GM21447 (cell line): ENCODE measurements around the gene CFAP70.

Source experiments
- ATAC-seq: cut with Tn5 transposase; IDR thresholded peaks from one replicate; pipeline ENCODE4 v1.9.1; 2021; ENCODE audit not compliant: unreplicated experiment

CFAP70 gene

DNA sequence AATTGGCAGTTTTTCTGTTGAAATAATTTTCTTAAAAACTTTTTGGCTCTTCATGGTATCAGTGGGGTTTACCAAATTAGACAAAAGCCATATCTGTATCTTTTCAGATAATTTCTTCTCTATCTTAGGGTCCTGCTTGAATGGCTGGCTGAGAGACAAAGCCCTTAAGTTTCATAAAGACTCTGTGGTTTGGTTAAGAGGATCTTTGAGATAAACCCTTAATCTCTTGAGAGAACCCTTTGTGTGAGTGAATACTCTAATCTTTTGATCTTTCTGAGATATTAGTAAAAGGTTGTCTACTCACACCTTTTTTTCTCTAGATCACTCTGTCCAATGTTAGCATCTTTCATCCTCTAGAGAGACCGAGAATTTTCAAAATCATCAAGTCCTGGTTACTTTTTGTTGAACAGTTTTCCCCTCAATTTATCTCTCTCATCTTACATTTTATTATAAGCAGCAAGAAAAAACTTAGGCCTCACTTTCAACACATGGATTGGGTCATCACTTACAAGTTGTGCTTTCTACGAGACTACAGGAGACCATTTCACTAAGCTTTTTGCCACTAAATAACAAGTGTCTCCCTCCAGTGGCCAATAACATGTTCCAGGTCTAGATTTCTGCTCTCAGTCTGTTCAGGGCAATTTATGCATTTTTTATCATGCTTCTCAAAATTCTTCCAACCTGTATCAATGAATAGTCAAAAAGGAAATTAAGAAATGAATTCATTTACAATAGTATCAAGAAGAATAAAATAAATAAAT is 140.1 kb downstream of the CFAP70 start:
- no peak for ATAC-seq

DNA sequence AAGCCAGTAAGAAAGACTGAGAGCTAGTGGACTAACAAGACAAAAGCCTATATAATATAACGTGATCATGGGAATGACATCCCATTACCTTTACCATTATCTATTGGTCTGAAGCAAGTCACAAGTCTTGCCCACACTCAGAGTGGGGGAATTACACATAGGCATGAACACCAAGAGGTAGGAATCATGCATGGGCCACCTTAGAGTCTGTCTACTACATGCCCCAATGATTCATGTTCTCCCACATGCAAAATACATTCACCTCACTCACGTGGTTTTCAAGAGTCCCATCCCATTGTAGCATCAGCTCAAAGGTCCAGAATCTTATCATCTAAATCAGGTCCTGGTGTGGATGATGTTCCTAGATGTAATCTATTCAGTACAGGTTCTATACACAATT is 141.0 kb downstream of the CFAP70 start:
- ATAC-seq = no peak

DNA sequence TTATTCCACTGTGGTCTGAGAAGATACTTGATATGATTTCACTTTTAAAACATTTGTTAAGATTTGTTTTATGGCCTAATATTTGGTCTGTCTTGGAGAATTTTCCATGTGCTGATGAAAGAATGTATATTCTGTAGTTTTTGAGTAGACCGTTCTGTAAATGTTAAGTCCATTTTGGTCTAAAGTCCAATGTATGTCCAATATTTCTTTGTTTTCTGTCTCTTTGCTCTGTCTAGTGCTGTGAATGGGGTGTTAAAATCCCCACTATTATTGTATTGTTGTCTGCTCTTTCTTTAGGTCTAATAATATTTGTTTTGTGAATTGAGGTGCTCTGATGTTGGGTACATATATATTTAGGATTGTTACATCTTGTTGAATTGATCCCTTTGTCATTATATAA is 142.9 kb downstream of the CFAP70 start:
- no peak for ATAC-seq

DNA sequence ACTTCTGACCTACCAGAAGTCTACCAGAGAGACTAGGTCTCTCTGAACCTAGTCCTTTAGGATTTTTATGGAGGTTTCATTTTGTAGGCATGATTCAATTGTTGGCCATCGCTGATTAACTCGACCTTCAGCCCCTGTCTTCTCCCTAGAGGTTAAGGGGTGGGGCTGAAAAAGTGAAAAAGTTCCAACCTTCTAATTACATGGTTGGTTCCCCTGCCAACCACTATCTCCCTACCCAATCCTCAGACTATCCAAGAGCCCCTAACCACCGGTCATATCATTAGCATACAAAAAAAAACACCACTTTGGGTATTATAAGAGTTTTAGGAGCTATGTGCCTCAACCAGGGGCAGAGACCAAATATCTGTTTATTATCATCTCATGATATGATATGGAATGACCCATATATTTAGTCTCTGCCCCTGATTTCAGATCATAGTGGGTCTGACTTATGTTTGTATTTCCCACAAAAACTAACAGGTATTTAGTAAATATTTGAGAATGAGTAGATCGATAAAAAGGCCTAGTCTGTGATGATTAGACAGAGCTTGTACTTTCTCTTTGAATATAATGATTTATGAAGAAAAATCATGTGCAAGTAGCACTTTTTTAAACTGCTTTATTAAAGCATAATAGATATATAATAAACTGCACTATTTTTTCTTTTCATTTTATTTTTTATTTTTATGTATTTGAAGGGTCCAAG is 147.4 kb downstream of the CFAP70 start:
- no peak for ATAC-seq

DNA sequence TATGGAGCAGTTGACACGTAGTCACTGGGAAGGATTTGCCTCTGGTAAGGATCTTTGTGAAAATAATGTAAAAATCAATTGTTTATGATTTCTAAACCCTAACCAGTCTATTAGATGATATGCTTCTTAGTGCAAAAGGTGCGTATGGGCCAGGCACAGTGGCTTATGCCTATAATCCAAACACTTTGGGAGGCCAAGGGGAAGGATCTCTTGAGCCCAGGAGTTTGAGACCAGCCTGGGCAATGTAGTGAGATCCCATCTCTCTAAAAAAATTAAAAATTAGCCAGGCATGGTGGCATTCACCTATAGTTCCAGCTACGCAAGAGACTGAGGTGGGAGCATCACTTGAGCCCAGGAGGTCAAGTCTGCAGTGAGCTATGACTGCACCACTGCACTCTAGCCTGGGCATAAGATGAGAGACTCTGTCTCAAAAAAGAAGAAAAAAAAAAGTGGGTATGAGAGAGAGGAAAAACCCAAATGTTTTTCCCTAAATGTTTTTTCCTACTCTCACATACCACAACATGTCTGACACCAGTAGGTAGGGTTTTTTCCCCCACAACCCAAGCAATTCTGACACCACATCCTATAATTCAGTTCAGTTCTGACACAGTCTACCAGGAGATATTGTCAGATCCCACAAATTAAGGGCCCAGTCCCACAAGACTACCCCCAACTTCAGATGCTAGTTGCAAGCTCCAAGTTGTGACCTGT is 148.1 kb downstream of the CFAP70 start:
- ATAC-seq = no peak

DNA sequence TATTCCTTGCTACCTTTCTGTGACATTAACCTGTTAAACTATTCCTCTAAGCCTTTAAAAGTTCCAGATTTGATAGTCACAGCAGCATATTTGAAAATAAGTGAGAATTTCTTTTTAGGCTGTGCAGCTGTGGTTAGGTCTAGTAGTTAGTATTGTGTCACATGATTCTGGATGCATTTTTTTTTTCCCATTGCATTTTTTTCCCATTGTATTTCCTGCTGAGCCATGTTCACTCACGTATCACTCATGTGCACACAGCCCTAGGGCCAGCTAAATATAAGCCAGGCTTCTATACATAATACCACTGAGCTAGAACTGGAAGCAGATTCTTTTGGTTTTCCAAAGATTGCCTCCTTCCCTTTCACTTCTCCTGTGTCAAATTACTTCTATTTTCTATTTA is 149.0 kb downstream of the CFAP70 start:
- no peak for ATAC-seq

DNA sequence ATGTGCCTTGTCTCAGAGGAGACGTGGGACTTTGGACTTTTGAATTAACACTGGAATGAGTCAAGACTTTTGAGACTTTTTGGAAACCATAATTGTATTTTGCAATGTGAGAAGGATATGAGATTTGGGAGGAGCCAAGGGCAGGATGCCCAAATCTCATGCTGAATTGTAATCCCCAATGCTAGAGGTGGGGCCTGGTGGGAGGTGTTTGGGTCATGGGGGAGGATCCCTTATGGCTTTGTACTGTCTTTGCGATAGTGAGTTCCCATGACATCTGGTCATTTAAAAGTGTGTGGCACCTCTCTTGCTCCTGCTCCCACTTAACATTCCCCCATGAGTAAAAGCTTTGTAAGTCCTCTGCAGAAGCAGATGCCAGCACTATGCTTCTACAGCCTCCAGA is 150.8 kb downstream of the CFAP70 start:
- no peak for ATAC-seq

DNA sequence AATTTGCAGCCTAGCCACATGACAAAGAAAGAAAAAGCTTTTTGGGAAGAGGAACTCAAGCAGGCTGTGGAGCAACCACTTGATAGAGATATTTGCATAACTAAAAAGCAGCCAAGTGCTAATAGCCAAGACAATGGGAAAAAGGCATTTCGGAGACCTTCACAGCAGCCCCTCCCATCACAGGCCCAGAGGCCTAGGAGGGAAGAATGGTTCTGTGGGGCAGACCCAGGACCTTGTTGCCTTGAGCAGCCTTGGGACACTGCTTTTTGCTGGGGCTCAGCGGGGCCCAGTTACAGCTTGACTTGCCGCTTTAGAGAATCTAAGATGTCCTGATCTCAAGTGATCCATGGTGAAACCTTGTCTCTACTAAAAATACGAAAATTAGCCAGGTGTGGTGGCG is 152.3 kb downstream of the CFAP70 start:
- no peak for ATAC-seq

DNA sequence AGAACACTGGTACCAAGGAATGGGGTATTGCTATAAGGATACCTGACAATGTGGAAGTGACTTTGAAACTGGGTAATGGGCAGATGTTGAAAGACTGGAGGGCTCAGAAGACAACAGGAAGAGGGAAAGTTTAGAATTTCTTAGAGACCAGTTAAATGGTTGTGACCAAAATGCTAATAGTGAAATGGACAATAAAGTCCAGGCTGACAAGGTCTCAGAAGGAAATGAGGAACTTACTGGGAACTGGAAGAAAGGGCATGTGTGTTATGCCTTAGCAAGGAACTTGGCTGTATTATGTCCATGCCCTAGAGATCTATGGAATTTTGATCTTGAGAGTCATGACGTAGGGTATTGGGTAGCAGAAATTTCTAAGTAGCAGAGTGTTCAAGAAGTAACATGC is 152.8 kb downstream of the CFAP70 start:
- no peak for ATAC-seq

DNA sequence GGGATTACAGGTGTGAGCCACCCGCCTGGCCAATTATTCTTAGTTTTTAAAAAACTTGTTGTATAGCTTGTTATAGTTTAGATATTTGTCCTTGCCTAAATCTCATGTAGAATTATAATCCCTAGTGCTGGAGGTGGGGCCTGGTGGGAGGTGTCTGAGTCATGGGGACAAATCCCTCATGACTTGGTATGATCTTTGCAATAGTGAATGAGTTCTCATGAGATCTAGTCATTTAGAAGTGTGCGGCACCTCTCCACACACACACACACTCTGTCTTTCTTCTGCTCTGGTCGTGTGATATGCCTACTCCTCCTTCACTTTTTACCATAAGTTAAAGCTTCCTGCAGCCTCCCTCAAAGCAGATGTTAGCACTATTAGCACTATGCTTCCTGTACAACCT is 153.6 kb downstream of the CFAP70 start:
- no peak for ATAC-seq
